ENCODE measurements around the gene DGKI.
A peak's percentile ranks its signal among the peaks of the same experiment; 100 is the strongest.

DGKI gene

GRCh38 chr7:137741443-137741842 lies 105.3 kb downstream of the DGKI start (continued):
- no peak for TF ChIP-seq ZNF777 (tag by site-specific recombination; IDR thresholded peaks at IDR 0.05; ENCODE audit: borderline replicate concordance)

- no peaks in the 10 kb centered on the region for H3K9me3 ChIP-seq (ENCODE audit: control insufficient read depth, insufficient read depth, low read depth, low read length)
- POLR2A ChIA-PET, result no interaction called here
- TF ChIP-seq ELK4 (IDR thresholded peaks at IDR 0.05; ENCODE audit: borderline replicate concordance, low read depth, low read length), result no peak
- peak; percentile 31; the same call in 1 of the 2 replicates for TF ChIP-seq ATF2 (tag by site-specific recombination; IDR thresholded peaks at IDR 0.05; ENCODE audit: low read depth)
Measured at GRCh38 chr7:137734221-137734620, 112.6 kb downstream of the DGKI start.

GRCh38 chr7:137732168-137732567 lies 114.6 kb downstream of the DGKI start:
- Histone ChIP-seq H3K4me1 (ENCODE audit: control insufficient read depth, insufficient read depth, low read length) (no peaks in the 10 kb centered on the region), H3K36me3 (ENCODE audit: control insufficient read depth in 2 of 2, insufficient read depth in 1 of 2, low read length in 2 of 2) (no peaks in the 10 kb centered on the region), H3K9me3 (ENCODE audit: control insufficient read depth, insufficient read depth, low read depth, low read length) (no peaks in the 10 kb centered on the region), H3K4me3 (ENCODE audit: low read depth, low read length) (no peak overlapping the region), H3K27ac (ENCODE audit: extremely low read depth, low read depth, low read length) (no peak overlapping the region)
- ChIA-PET CTCF (interaction anchor here (0.6 to 2.2 kb wide), 2 partner anchors 76 to 163 kb away, joined by 3 to 5 read pairs; no protein-coding TSS in a partner anchor), POLR2A (no interaction called here)
- no peak for TF ChIP-seq ZNF132 (tag by site-specific recombination; IDR thresholded peaks at IDR 0.05; ENCODE audit: borderline replicate concordance)
- TF ChIP-seq ZNF639 (tag by site-specific recombination; IDR thresholded peaks at IDR 0.05), result no peak
- no peak for TF ChIP-seq ZNF138 (tag by site-specific recombination; IDR thresholded peaks at IDR 0.05; ENCODE audit: borderline replicate concordance)
- TF ChIP-seq ZSCAN16 (tag by site-specific recombination; IDR thresholded peaks at IDR 0.05), result no peak
- no peak for TF ChIP-seq SETDB1 (IDR thresholded peaks at IDR 0.05; ENCODE audit: insufficient read length, low read length)
- TF ChIP-seq ZFHX2 (tag by site-specific recombination; conservative IDR thresholded peaks at IDR 0.05), result no peak
- TF ChIP-seq ZNF223 (tag by site-specific recombination; IDR thresholded peaks at IDR 0.05), result no peak
- no peak for TF ChIP-seq MYNN (tag by site-specific recombination; IDR thresholded peaks at IDR 0.05; ENCODE audit: borderline replicate concordance)

More at GRCh38 chr7:137734221-137734620, 112.6 kb downstream of the DGKI start:
- no peak overlapping the region for H3K4me3 ChIP-seq (ENCODE audit: low read depth, low read length)
- H3K36me3 ChIP-seq (ENCODE audit: control insufficient read depth in 2 of 2, insufficient read depth in 1 of 2, low read length in 2 of 2), result no peaks in the 10 kb centered on the region
- H3K4me1 ChIP-seq (ENCODE audit: control insufficient read depth, insufficient read depth, low read length), result no peaks in the 10 kb centered on the region
- CTCF ChIA-PET, result interaction anchor here (0.6 to 1.0 kb wide), 2 partner anchors 109 to 264 kb away, joined by 3 read pairs; no protein-coding TSS in a partner anchor
- H3K27ac ChIP-seq (ENCODE audit: extremely low read depth, low read depth, low read length), result no peak overlapping the region

GRCh38 chr7:137731436-137731835 lies 115.3 kb downstream of the DGKI start:
- no peak overlapping the region for H3K27ac ChIP-seq (ENCODE audit: extremely low read depth, low read depth, low read length)
- H3K36me3 ChIP-seq (ENCODE audit: control insufficient read depth in 2 of 2, insufficient read depth in 1 of 2, low read length in 2 of 2), result no peaks in the 10 kb centered on the region
- ChIA-PET POLR2A (no interaction called here), CTCF (interaction anchor here (0.6 to 2.2 kb wide), 3 partner anchors 75 to 164 kb away, joined by 3 to 5 read pairs (median 3); no protein-coding TSS in a partner anchor)
- H3K9me3 ChIP-seq (ENCODE audit: control insufficient read depth, insufficient read depth, low read depth, low read length), result no peaks in the 10 kb centered on the region
- H3K4me3 ChIP-seq (ENCODE audit: low read depth, low read length), result no peak overlapping the region
- H3K4me1 ChIP-seq (ENCODE audit: control insufficient read depth, insufficient read depth, low read length), result no peaks in the 10 kb centered on the region
- TF ChIP-seq ZNF16 (tag by site-specific recombination; IDR thresholded peaks at IDR 0.05; ENCODE audit: low read depth) (no peak), GFI1B (tag by site-specific recombination; IDR thresholded peaks at IDR 0.05) (no peak), ZNF677 (tag by site-specific recombination; IDR thresholded peaks at IDR 0.05) (no peak), ZNF837 (tag by site-specific recombination; IDR thresholded peaks at IDR 0.05) (no peak), FEZF1 (tag by site-specific recombination; IDR thresholded peaks at IDR 0.05) (no peak), ZNF266 (tag by site-specific recombination; IDR thresholded peaks at IDR 0.05; ENCODE audit: low read depth) (no peak), ZNF350 (tag by site-specific recombination; IDR thresholded peaks at IDR 0.05) (no peak), ZSCAN23 (tag by site-specific recombination; IDR thresholded peaks at IDR 0.05) (no peak), KLF10 (tag by site-specific recombination; IDR thresholded peaks at IDR 0.05) (no peak), REST (tag by site-specific recombination; IDR thresholded peaks at IDR 0.05) (no peak), ZNF488 (tag by site-specific recombination; IDR thresholded peaks at IDR 0.05) (no peak), KLF1 (tag by site-specific recombination; IDR thresholded peaks at IDR 0.05) (no peak)
